HG03159 (cell line): Measurements from ENCODE around the gene CIDEA.
"Not testable (repeated sequence)": the region's sequence is repeated elsewhere in the genome, so short reads cannot be mapped to it uniquely, and the experiment has no call there.

Source experiments
- ATAC-seq: cut with Tn5 transposase; IDR thresholded peaks from one replicate; pipeline ENCODE4 v1.9.1; 2021; ENCODE audit warnings: mild to moderate bottlenecking, moderate library complexity; ENCODE audit not compliant: unreplicated experiment

The CIDEA gene

DNA sequence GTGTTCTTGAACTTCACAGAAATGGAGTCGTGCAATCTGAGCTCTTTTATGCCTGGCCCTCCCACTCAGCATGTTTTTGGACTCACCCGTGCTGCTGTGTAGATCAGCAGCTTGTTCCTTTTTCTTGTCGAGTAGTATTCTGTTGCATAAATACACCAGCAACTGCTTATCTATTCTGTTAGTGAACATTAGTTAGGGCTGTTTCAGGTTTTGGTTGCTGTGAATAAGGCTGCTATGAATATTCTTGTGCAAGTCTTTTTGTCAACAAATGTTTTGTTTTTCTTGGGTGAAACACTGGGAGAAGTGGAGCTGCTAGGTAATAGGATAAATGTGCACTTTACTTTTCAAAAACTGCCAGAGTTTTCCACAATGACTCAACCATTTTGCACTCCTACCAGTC is 15.3 kb upstream of the CIDEA start:
- ATAC-seq = no peak

DNA sequence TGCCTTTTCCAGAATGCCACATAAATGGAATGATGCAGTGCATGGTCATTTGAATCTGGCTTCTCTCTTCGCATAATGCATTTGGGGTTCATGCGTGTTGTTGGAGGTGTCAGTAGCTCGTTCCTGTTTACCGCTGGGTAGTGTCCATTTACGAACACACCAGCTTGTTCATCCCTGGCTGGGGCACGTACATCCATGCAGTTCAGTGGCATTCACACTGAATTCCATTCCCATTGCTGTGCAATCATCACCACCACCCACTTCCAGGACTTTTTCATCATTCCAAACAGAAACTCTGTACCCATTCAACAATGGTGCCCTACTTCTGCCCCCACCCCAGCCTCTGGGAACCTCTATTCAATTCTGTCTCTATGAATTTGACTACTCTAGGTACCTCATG is 14.7 kb upstream of the CIDEA start:
- no peak for ATAC-seq

DNA sequence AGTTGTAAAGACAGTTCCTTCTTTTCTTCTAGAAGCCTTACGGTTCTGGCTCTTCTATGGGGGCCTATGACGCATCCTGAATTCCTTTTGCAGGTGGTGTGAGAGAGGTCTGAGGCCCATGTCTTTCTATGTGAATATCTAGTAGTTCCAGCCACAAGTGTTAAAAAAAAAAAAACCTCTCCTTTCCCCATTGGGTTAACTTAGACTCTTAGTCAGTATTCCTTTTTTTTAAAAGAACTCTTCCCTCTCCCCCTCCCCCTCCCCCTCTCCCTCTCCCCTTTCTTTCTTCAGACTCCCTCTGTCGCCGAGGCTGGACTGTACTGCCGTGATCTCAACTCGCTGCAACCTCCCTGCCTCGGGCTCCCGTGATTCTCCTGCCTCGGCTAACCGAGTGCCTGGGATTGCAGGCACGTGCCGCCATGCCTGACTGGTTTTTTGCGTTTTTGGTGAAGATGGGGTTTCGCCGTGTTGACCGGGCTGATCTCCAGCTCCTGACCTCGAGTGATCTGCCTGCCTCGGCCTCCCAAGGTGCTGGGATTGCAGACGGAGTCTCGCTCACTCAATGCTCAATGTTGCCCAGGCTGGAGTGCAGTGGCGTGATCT is 11.4 kb upstream of the CIDEA start:
- no peak for ATAC-seq

DNA sequence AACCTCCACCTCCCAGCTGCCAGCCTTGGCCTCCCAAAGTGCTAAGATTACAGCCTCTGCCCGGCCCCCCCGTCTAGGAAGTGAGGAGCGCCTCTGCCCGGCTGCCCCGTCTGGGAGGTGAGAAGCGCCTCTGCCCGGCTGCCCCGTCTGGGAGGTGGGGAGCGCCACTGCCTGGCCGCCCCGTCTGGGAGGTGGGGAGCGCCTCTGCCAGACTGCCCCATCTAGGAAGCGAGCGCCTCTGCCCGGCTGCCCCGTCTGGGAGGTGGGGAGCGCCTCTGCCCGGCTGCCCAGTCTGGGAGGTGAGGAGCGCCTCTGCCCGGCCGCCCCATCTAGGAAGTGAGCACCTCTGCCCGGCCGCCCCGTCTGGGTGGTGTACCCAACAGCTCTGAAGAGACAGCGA is 10.9 kb upstream of the CIDEA start:
- not testable (repeated sequence) for ATAC-seq

DNA sequence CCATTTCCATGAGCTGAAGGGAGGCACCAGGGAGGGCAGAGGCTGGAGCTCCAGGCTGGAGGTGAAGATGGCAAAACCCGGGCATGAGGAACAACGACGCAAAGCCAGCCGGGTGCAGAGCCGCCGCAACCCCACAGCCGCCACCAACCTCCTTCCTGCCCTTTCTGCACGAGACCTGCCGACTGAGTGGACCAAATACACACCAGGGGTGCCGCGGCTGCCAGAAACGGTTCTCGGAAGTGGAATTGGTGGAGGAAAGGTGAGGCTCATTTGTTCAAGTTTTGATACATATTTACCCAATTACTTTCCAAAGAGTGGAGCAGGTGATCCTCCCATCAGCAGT is 8.4 kb upstream of the CIDEA start:
- ATAC-seq = no peak

DNA sequence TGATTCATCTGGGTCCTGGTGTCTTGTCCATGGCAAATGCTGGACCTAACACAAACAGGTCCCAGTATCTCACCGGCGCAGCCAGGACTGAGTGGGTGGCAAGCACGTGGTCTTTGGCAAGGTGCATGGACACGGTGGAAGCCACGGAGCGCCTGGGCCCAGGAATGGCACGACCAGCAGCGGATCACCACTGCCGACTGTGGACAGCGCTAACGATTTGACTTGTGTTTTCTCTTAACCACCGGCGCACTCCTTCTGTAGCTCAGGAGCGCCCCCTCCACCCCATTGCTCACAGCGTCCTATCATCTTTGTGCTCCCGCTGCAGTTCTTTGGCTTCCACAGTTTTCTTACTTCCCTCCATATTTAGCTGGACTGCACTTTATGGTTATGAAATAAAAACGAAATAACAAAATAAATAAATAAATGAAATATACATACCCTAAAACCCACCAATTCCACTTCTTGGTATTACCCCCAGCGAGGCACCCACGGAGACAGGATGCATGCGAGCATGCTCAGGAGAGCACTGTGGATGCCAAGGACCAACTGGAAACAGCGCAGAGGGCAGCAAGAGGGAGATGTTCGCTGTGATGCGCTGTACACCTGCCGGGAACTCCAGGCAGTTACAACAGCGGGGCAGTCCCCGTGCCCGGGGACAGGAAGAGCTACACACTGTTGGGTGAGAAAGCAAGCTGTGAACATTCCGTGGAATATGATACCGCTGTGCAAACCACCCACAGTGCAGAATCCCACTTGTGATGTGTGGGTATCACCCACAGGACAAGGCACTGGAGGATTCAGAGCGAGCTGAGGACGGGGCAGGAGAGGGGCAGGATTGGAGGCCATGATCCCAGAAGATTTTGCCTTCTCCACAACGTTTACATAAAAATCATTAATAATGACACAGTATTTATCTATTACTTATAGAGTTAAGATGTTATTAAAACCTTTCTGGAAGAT is 7.0 kb upstream of the CIDEA start:
- no peak for ATAC-seq

DNA sequence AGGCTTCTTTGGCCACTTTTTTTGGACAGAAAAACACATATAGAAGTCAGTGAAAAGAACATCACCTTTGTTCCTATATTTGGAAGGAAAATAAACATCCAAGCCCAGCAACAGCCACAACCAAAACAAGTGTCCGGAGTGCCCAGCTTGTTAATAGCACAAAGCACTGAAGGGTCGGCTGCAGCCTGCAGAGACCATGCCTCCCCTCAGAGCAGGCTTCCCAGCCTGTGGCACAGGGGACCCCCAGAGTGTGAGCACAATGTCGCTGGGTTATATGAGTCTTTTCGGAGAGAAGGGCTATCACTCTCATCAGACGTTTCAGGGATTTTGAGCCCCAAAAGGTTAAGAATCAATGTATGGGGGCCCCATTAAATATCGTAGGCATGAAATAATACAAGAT is 6.2 kb upstream of the CIDEA start:
- no peak for ATAC-seq

DNA sequence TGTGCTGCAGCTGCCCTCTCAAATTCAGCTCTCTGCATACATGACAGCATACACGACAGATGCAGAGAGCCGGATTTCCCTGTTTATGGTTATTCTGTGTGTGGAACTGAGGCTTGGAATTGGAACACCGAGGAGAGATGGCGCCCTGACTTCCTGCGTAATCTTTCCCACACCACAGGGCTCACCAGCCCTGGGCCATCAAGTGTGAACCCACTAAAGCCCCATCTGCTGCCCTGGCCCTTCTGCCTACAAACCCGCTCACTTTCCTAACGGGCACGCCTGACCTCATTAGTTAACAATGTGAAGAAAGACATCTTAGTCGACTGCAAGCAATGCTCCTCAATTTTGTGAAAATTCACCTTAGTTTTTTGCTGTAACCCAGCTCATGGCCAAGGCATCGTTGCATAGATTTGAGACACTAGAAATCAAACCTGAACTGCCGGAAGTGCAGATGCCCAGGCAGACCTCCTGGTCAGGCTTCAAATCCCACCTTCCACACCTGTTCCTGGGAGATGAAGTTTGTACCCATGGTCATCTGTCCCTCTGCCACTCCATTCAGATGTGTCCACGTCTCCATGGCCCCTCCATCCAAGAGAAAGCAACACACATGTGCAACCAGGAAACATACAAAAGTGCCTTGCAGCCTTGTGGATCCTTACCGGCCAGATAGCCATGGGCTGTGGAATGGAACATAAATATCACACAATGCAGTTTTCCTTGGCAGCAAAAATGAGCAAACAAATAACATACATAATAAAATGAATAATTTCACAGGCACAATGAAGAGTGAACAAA is 5.0 kb upstream of the CIDEA start:
- no peak for ATAC-seq

DNA sequence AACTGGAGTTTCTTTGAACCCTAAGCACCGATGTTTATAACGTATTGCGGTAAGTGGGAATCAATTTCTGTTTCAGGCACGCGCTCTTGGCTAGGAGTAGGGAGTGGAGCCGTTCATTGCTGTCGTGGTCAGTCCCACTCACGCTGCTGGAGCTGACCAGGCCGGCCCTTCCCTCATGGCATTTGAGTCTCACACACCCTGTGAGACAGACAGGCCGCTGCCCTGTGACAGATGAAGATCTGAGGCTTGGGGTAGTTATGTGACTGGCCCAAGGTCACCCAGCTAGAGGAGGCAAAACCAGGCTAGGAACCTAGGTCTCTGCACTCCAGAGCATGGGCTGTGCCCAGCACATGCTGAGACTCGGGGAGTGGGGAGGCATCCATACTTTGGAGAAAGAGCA is 2.9 kb upstream of the CIDEA start:
- no peak for ATAC-seq

DNA sequence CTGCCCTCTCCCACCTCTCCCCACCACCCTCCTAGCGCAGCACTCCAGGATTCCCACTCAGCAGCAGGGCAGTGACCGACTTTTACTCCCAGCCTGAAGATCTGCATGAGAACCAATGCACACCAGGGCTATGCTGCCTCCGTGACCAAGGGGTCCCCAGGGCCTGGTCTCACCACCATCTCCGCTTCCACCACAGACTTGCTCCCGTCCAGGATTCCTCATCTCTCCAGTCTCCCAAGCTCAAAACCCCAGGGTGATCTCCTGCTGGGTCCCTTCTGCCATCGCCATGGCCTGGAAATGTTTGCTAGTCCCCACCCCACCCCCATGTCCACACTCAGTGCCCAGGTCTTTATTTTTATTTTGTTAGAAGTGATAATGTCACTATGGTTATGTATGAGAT is 2.1 kb upstream of the CIDEA start:
- ATAC-seq = no peak

DNA sequence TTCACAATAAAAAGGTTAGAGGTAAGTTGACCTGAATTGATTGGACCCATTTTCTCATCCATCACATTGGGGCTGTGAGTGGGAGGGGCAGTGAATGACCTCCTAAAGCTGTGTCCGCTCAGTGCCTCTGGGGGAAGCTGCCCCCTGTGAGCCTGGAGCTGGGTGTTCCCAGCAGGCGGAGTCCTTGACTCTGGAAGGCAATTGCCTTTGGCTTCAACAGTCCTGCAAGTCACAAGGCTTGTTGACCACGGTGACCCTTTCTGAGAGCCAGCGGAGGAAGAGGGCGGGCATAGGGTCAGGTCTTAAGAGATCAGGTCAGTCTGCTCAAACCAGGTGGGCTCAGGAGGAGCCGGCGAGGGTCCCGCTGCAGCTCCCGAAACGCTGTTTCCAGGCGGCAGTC is 1.1 kb upstream of the CIDEA start:
- ATAC-seq = no peak

DNA sequence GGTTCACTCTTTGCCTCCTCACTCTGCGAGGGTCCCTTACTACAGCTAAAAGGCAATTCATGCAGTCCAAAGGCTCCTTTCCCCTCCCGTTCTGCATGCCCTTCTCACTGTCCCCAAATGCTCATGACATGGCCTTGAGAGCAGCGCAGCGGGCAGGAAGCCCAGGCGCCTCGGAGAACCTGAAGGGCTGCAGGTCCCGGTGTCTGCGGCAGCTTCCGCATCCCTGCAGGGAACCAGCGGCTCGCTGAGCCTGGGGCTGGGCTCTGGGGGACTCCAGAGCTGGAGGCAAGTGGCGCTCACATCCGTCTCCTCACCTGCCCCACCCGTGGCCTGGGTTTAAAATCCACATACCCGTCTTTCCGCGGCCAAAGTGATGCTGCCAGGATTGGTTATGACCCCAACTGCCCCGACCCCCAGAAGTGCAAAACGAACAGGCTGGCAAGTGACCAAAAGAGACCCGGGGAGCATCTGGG is 462 bp upstream of the CIDEA start:
- no peak for ATAC-seq

DNA sequence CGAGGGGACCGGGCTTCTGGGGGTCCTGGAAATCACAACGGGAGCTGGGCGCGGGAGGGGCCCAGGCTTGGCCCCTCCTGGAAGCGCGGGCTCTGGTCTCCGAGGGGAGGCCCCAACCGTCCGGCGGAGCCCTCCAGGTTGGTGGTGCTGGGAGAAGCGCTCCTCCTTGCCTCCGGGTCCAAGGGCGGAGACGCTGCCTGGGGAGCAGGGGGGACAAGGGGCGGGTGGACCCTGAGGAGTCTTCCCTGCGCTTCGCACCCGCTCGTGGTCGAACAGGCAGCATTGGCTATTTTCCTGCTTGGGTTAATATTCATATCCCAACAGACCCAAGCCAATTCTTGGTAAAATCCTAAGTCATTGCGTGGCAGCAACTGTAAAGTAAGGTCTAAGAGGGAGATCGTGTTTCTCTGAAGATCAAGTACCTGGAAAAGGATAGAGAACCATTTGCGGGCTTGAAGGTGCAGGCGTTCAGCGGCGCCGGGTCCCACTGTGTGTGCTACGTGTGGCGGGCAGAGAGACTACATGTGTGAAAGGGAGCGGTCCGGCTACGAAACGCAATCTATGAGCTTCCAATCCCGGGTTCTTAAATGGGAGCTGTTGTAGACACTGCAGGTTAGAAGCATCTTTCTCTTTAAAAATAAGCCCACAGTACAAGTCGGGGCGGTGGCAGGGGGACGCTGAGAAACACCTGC is 805 bp downstream of the CIDEA start:
- no peak for ATAC-seq

DNA sequence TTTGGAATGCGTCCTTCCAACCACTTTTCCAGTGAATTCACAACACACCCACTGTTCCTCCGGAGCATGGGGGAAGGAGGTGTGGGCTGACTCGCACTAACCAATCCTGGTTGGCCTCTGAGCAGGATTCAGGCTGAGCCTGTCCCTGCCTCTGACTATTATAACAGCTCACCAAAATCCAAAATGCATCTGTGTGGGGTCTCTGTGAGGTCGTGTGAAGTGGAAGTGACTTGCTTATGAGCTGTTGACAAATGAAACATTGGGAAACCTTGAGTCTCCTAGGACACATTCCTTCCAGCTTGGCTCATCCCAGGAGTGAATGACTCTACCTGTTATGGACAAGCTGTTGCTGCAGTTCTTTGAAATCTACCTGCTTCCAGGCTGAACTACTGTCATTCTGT is 1.5 kb downstream of the CIDEA start:
- ATAC-seq = no peak

DNA sequence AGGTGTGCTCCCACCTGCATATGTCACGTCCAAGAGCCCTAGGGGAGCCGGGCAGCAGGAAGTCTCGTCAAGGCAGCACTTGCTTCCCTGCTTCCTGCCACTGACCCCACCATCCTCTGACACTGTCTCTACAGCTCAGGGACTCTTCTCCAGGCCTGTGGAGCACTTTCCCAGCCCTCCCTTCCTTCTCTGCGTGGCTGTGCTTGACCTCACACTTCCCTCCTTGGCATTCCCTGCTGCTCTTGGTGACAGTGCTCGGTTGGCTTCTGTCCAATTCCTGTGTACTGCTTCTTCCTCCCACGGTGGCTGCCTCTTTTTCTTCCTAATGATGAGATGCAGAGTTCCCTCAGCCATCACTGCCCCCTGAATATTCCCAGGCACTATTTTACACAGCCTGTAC is 2.8 kb downstream of the CIDEA start:
- no peak for ATAC-seq

DNA sequence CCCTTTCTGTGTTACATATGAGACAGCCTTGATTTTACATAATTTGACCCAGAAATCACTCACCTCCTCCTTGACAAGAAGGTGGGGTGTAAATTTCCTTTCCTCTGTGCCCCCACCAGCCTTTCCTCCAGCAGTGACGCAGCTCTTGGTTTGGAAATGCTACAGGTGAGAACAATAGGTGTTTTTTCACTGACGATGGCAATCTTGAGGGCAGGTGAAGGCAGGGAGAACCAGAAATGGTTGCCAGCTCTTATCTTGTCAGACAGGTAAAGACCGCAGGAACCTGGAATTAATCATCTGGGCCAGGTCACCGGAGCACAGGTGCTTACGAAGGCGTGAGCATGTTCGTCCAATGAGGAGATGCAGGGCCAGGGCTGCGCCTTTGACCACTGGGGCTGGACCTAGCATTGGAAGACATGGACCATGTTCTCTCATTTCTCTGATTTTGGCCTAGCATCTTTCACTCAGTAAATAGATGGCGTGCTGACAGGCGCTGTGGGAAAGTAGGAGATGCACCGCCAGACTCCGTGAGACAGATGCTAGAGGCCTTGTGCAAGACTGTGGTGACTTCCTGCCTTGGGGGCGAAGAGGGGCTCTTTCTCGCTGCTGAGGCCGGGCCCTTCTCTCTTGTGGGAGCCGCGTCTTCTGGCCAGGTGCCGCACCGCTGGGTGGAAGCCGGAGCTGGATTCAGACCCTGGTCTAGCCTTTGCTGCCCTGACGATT is 4.0 kb downstream of the CIDEA start:
- ATAC-seq = no peak

DNA sequence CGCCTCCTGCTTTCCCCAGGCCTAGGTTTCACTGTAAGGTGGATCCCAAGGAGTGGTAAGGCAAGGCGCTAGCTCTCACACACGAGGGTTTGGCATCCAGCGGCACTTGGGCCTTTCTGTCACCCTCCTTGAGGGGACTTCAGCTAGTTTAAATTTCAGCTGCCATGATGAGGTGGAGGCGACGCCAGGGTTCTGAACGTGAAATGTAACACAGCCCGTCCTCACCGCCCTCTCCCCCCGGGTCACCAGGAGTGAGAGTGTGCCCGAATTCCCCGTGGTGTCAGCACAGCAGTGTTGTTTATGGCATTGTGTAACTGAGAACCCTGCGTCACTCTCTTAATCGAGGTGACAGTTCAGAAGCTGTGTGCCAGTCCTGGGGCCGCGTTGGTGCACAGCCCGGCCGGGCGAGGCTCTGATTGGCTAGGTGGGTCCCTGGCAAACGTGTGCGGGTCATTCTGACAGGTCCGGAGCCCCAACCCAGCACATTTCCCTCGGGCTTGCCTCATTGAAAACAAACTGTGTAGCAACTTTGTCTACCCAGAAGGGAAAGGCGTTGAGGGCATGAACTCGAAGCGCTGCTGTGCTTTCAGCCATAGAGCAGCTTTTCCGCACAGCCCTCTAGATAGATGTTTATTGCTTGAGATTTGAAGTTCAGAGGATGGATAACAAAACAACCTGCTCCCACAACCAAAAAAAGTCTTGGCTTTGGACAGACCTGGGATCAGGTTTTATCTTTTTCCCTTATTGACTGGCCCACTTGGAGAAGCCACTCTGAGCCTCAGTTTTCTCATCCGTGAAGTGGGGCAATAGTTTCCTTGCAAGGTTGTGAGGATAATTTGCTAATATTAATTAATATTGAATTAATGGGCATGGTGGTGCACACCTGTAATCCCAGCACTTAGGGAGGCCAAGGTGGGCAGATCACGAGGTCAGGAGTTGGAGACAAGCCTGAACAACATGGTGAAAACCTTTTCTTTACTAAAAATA is 4.9 kb downstream of the CIDEA start:
- ATAC-seq = no peak

DNA sequence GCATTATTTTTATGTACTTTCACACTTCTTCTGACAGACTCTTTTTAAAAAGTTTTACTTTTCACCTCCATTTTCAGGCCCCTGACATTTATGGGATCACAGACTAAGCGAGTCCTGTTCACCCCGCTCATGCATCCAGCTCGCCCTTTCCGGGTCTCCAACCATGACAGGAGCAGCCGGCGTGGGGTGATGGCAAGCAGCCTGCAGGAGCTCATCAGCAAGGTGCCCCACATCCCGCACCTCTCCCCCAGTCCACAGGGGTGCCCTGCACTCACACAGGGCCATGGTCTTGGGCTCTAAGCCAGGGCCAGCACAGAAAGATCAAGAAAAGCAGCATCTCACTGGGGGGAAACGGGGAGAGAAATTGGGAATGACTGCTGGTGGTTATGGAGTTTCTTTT is 8.6 kb downstream of the CIDEA start:
- no peak for ATAC-seq

DNA sequence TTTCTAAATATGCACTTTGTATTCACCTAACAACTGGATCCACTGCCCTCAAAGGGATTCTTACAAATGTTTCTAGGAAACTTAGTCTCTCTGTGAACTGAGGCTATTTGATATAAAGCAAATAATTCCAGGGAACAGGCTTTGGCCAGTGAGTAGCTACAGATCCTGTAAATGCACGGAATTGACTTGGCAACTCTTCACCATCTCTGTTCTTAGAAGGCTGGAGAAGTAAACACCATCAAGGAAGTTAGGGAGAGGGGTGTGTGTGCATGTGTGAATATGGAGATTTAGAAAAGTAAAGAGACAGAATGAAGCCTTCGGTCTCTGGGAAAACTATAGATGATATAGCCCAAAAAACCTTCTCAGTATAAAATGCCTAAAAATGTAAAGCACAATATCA is 10.7 kb downstream of the CIDEA start:
- ATAC-seq = no peak
